HG02642 (cell line): ENCODE measurements around the gene ING3.

Experiments
- ATAC-seq: cut with Tn5 transposase; IDR thresholded peaks from one replicate; pipeline ENCODE4 v1.9.1; 2021; ENCODE audit warnings: mild to moderate bottlenecking; ENCODE audit not compliant: unreplicated experiment, poor library complexity

ING3 gene

DNA sequence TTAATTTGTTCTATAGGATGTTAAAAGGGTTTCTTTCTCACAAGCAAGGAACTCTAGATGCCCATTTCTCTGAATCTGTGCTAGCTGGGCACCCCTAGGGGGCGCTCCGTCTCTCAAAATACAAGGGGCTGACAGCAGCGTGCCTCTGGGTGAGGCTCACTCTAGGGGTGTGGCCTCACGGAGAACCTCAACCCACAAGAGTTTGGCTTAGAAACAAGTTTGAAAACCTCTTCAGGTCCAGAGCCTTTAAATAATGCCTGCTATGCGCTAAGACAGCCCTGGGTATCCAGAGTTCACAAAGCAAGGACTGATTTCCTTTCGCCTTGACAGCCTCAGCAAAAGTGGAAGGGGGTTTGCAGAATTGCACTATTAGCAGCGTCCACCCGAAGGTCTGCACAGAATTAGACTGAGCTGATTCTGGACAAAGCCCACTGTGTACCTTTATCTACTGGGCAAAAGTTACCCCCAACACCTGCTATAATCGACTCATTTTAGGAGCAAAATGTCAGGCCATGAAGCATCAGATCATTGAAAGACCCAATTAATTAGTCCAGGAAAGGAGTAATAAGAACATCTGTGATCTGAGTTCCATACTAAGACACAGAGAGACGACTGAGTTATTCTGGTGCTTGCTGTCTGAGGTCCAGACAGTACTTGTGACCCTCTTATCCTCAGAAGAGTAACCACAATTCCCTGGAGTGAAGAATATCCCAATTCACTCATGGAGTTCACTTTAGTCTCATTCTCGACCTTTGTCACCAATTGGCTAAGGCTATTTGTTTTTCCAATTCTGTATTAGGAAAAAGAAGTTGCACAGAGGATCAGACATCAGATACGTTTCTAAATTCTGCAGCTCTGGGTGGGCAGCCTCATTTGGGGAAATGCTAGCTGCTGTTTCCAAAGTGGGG, 37.4 kb downstream of the ING3 start:
- peak; percentile 94 for ATAC-seq

DNA sequence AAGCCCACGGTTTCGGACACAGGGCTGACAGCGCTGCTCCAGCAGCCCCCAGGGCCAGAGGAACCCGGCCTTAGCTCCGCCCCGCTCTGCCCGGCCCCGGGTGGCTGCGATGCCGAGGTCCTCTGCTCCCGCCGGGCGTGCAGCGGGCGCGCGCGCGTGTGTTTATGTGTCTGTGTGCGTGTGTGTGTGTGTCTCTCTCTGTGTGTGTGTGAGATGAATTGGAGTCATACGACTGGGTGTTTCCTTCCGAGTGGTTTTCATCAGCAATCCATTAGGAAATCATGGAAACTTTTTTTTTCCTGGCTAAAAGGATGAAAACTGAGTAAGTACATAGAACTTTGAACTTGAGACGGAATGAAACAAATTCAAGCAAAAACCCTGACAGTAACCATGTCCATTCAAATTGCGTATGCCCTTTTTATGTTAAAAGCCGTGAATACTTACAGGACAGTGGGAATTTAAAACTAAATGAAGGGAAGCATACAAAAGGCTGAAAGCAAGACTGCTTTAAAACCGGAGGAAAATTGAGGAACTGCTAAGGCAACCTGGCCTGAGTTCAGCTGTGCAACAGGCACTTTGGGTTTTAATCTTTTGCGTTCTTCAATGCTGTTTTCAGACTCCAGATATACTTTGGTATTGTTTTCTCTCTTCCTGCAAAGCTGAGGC, 38.1 kb downstream of the ING3 start, which contains the start of gene CPED1:
Gene CPED1, plus strand, starts transcription at position 121 of the 666 bp plus-strand sequence. CDS start 911 bp downstream, outside the sequence.
- ATAC-seq, result peak; percentile 71

DNA sequence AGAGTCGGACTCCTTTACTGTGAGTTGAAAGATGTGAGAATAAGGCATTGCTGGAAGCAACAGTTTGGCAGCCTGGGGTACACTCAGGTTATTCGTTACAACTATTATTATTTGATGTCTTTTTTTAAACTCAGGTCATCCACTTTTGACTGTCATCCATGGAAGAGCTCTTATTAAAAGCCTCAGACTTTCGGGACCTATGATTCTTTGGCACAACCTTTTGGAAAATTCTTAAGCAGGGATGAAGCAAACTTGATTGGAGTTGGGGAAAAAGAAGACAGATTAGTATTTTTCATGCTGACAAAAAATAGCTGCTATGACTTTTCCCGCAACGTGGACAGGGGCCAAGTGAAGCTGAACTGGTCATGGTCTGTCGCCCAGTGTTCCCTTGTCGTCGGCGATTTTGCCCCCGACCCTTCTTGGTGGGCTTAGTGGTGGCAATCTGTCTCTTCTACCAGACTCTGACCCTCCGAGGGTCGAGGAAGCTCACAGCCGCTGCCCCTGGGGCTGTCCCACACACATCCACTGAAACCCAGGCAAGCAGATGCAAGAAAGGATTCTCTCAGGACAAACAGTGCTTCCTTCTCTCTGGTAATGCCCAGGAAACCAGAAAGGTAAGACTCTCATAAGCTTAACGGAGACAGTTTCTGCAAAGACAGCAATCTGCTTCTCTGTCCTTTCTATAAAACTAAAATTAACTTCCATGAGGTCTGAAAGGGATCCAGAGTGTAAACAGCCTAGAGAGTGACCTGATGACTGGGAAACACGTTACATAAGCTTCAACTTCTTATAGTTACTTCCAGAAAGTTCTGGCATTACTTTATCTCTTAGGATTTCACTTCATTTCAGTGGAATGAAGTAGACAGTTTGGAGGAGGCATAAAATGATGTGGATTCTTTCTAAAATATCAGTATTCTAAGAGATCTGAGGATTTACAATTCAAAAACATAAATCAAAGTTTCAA, 39.0 kb downstream of the ING3 start:
- no peak for ATAC-seq

DNA sequence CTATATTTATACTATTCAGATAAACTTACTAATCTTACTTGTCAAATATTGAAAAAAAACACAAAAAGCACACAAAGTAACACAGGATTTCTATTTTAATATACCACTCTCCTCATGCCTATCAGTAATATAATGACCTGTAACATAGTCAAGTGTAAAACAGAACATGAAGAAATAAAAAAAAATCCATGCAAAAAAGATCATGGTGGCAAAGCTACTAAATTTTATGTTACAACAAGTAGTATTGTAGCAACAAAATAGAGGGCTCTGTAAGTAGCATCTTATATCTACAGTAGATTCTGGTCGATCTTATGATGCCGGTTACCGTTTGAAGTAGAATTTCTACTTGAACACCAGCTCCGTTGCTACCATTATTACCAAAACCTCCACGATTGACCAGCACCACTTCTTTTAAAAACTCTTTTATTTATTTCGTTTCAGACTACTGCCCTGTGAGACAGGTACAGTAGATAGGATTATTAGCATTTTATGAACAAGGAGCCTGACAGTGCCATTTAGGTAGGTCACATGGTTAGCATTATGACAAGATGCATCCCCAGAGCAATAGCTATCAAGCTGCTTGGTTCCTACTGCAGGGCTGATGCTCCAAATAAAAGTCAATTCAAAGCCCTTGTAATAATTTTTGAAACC, 40.0 kb downstream of the ING3 start:
- ATAC-seq, result no peak

DNA sequence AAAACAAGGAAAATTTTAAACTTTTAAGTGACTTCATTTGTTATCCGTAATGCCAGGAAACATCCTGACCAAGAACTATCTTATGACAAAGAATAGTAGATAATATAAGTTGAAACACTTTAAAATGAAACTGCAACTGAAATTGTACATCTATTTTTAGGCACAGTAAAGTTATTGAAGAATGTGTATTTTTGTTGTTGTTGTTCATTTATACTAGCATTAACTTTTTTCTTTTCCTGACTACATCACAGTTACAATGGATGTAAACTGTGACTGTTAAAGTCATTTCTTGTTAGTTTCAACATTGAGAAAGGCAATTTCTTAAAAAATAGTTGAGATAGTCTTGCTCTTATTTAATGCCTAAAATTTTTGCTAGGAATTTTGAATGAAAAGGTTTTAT, 40.6 kb downstream of the ING3 start:
- ATAC-seq, result no peak

DNA sequence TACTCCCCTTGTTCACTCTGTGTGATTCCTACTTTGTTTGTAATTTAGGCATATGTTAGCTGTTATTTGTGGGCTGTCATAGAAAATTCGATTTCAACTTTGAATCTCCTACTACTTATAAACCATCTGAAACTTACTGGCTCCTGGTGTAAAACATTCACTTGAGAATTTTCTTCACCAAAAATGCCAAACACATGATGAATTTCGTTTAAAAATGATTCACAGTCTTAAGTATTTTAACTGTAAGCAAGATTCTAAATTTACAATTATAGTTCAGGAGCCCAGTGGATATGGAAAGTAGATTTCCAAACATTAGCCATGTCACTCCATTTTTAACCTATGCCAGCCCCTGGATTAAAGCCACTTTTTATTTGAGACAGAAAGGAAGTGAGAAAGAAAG, 41.0 kb downstream of the ING3 start:
- ATAC-seq, result no peak

DNA sequence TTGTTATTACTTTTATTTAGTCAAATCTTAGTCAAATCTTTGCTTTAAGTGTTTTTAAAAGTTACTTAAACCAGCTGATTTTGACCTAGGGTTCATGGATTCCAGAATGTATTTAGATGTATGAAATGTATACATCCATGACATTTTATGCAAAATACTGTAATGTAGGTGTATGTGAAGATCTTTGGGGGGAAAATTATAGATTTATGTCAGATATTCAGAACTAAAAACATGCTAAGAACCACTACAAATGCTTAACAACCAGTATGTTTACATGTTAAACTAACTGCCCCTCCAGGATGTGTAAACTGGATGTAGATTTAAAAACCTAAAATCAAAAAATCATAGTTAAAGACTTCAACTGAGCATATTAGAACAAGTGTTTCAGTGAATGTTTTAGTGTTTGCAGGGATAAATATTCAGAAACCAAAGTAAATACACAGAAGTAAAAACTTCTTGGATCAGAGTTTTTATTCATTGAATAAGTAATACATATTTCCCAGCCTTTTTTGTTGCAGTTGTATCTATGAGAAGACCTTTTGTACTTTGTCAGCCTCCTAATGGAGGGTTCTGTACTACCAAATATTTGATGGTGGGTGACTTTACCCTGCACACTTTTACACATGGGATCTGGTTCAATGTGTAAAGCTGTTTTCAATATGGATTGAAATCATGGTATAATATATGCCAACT, 41.8 kb downstream of the ING3 start:
- no peak for ATAC-seq

DNA sequence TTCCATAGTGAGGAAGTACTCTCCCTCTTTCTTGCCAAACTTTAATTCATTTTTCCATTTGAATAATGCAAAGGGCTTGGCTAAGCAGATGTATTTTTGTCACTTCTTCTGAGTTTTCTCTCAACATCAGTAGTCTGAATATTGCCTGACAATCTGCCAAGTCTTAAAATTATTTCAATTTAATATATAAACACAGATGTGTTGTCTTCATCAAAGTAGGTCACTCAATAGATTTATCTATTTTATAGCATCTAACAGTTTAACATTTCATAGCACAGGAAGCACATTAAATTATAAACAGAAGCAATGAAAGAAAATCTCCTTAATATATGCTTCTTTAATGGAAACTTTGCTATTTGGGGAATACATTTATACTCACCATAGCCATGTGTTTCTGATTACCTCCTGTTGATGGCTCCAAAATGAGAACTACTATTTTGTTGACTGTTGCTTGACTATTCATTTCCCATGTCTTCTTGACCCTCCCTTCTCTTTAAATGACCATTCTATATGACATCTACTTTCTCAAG, 42.5 kb downstream of the ING3 start:
- no peak for ATAC-seq

DNA sequence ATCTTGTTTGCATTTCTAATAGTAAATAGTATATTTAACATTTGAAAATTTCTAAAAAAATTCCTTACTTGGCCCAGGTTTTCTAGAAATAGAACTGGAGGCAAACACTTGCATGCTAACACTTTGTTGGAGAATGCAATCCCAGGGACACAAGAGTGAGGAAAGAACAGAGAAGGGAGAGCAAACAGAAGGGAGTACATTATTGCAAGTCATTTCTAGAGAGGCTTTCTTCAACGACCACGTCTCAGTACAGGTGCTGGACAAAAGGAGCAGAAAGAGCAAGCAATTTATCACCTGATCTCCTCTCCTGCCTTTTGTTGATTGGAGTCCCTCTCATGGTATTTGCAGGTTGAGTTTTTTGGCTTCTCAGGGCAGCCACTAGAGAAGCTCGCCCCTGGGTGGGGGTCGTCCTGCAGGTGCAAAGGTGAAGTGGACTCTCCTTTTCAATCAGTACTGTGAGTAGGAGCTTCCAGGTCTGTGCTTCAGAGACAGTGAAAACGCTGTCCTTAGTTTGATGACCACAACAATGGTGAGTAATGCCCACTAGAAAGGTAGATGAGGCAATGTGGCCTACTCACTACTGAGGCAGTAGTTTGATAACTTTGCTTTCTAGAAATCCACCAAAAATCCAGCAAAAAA, 43.1 kb downstream of the ING3 start:
- ATAC-seq, result no peak

DNA sequence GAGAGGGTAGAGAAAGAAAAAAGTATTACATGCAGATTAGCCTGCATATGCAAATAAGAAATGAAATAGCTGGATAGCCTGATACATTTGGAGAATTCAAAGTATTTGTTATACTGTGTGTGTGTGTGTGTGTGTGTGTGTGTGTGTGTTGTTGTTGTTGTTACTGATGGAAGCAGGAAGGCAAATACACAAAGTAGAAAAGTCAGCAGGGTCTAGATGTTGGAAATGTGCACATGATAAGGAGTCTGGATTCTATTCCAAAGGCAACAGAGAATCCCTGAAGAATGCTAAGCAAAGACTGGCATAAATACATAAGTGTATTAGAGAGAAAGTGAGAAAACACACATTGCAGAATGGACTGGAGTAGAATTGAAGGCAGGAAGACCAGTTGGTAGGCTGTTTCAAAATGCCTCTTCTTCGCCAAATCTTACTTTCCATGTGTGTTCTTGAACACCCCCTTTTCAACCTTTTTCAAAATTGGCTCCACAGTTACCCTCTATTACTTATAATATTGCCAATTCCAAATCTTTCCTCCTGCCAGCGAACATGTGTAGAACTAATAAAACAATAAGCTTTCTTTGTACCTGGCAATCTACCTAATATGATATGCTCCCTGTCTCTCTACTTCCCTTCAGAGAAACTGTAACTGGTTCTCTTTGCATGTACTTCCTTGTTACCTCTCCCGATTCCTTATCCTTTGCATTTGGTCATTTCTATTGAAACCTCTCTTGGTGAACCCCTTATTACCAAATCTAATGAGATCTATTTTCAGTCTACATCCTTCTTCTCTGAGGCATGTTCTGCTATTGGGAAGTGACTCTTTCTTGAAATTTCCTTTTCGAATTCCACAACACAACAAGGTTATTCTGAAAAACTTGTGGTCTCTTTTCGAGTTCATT, 44.2 kb downstream of the ING3 start:
- ATAC-seq, result no peak

DNA sequence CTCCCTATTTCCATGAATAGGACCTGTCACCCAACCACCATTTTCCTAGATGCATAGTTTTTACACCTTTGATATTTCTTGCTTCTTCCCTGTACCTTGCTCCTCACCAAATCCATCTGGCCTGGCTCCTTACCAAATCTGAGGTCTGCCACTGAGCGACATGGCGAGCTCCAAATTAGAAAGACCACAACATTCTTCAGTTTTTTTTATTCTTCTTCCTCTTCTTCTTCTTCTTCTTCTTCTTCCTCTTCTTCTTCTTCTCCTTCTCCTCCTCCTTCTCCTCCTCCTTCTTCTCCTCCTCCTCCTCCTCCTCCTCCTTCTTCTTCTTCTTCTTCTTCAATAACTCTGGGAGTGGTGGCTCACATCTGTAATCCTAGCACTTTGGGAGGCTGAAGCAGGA, 45.1 kb downstream of the ING3 start:
- no peak for ATAC-seq

DNA sequence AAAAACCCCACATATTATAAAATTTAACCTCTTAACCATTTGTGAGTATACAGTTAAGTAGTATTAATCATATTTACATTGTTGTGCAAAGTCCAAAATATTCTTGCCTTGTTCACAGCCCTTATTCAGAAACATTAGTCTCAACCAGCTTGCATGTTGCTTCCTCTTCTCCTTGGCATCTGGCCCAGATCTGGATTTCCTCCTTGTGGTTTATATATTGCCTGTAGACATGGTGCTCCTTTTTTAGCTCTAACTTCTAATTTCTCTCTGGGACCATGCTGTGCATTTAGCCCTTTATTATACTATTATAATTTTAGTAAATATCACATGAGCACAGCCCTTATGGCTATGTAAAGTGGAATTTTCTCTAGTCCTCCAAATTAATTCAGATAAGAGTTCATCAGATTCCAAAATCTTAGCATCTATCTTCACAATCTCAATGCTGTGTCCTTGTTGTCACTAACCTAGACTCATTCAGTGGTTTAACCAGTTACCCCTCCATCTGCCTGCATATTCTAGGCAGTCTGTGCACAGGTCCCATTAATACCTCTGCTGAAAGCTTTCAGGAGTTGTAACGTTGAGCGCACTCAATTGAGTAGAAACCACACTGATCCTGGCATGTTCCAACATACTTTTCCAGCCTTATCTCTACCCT, 45.9 kb downstream of the ING3 start:
- no peak for ATAC-seq

DNA sequence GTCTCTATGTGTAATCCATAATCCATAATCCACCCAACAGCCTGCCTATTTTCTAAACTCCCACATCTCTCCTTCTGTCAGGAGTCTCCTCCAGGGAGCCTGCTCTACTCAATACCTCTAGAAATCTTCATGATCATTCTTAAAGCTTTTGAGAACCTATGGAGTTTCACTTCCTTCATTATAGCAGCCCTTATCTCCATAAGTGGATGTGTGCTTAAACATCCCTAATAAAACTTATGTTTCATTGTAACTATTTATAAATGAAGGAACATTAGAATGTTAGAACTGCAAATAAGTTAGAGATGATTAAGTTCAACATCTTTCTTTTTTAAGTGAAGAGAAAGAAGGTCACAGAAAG, 46.4 kb downstream of the ING3 start:
- ATAC-seq, result no peak

DNA sequence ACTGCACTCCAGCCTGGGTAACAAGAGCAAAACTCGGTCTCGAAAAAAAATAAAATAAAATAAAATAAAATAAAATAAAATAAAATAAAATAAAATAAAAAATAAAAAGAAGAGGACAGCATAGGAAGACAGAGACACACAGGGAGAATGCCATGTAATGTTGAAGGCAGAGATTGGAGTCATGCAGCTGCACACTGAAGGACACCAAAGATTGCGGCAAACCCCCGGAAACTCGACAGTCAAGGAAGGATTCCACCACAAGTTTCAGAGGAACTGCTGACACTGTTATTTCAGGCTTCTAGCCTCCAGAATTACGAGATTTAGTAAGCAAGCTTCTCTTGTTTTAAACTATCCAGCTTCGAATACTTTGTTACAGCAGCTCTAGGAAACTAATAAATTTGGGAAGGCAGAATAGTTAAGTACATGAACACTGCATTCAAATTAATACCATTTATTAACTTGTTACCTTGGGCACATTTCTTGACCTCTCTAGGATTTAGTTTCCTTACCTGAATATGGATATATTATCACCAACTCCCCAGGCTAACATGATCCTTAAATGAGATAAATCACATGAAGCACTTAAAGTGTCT, 47.4 kb downstream of the ING3 start:
- no peak for ATAC-seq

DNA sequence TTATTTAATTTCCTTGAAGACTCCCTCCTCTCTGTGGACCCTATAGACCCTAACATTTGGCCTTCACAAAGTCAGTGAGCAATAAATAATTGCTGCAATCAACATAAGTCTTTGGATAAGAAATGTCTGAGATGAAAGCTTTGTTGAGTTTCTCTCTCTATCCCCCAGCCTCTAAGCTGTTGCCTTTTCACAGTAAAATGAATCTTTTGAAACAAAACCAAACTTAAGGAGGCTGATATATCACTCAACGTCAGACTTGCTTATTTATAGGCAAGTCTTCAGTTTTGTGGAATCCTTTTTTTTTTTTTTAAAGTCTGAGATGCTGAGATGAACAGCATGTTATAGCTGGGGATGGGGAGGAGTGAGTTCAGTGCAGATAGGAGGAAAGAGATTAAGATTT, 47.9 kb downstream of the ING3 start:
- ATAC-seq, result no peak

DNA sequence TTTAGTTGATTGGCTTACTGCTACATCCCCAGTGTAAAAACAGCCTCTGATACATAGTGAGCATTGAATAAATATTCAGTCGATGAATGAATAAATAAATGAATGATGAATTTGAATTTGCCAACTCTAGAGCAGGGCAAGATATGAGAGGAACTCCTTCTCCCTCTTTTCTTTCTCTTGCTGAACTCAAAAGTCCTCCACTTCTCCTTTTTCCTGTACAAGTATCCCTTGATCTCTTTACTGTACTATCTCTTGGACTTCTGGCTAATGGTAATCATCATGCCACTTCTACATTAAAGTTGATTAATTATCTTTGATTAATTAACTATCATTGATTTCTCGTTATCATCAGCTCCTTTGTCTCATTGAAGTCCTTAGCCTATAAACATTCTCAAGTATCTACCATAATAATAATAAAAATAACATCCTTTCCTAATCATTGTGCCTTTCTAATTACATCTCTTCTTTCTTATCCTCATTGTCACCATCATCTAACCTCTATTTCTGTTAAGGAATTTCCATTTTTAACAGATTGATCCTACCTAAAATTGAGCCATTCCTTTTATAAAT, 48.5 kb downstream of the ING3 start:
- ATAC-seq, result no peak
